NCI-H2227 (cell line): ENCODE measurements around the gene CLDN22.

Source experiments
- DNase-seq: peaks from one replicate; lab custom pipeline; 2025; ENCODE audit not compliant: unreplicated experiment; lab: John Stamatoyannopoulos, UW

CLDN22 gene

DNA sequence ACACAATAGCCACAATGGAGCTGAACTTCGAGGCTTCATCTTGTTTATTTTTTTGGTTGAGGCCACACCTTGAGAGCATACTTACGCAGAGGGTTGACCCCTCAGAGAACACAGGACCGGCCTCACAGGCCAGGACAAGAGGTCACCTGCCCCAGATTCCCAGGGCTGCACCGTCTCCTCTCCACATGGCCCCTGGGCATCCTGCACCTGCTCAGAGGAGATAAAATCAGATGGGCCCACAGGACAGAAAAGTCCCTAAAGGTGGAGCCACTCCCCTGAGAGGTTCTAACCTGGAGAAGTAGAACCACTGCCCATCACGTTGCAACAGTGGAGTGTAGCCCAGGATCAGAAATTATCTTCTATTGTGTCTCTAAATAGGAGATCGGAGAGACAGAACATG is 3.2 kb upstream of the CLDN22 start:
- no peak for DNase-seq

DNA sequence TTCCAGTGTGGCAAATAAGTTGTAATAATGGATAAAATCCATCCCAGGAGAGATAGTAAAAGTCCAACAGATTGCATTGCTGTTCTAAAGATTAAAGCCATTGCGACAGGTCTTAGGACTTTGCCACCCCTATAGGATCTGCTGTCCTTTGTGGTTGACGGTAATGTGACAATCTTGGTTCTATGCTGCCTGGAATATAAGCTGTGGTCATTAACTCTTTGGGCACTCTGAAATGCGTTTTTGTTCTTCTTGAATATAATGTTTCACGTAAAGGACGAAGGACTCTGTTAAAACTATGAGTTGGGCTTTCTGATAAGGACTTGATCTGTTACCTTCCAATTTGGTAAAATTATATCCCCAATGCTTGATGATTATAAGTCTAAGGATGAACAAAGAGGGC is 2.2 kb upstream of the CLDN22 start, which contains the start of gene CLDN24:
Gene CLDN24 (minus strand): TSS at position 101 of the 400 bp plus-strand sequence. CDS start 0 bp downstream, at position 101.
- no peak for DNase-seq

DNA sequence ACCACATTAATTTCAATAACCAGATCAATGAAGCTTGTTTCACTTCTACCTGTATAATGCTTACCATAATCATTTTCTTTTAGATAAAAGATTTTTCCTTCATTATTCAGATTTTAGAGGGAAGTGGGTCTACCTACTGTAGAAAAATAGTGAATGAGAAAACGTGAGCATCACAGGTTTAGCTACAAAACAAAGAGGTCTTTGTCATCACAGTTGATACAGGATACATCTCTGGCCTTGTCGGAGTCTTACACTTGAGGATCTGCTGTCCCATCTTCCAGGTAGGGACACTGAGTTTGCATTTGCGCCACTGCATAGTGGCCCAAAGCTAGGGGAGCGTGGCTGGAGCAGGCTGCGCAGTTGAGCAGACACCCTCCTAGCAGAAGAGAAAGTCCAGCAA is 1.4 kb upstream of the CLDN22 start:
- DNase-seq: no peak

DNA sequence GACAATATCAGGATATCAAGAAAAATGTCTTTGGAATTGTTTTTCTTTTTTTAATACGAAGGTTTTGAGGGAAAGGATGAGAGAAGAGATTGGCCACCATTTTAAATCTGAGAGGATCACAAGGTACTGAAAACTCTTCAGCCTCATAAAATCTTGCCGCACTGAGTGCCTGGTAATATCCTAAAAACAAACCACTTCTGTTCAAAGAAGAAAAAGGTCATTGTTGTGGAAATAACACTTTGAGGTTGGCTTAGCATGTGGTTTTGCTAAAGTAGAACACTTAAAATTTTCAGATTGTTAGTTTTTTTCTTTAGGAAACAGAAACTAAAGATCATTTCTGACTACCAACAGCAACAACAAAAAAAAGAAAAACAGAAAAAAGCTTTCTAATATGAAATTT is 1.0 kb upstream of the CLDN22 start:
- no peak for DNase-seq

DNA sequence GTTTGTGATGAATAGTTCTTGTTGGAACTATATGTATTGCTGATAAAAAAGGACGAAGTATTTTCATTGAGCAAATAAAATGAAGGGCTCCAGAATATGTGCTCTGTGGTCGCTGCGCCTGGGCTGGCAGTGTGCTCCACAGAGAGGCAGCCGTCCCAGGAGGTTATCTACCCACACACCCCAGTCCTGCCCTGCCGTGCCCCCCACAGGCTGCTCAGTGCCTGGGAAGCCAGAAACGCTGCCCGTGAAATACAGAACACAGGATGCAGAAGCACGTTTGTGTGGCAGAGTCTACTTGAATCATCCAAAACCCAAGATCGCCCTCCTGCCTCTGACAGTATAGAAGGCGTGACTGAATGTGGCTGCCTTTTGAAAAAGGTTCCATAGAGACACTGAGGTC is 1.4 kb downstream of the CLDN22 start:
- DNase-seq: no peak

DNA sequence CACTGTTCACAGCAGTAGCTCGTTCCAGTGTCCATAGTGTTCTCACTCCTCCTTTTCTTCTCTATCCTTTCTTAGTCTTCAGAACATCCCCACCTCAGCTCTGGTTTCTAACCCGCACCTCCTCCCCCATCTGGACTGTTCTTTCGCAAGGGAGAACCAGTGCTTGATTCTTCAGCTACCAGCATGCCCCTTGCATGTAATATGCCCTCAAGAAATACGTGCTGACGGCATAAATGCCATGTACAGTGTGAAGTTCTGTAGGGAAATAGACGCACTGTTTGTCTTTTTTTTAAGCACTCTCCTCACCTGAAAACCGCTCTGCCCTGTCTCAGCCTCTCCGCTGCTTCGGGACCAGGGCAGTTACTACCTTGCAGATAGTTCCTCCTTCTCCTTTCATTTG is 5.3 kb downstream of the CLDN22 start:
- no peak for DNase-seq

DNA sequence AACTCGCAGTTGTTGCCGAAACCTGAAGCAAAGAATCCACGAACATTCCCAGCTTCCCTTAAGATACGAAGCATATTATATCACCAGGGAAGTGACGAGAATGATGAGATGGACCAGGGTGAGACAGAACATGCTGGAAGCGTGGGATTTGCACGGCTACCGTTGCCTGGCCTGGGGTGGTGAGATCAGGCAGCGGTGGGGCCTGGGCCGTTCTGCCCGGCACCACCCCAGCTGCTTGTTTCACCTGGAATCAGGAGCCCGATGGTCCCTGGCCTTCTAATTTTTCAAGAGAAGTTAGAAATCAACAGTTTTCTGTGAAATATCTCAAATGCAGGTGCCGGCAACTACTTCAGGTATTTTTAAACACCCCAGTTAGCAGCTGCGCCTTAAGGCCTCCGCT is 5.7 kb downstream of the CLDN22 start:
- DNase-seq: no peak

DNA sequence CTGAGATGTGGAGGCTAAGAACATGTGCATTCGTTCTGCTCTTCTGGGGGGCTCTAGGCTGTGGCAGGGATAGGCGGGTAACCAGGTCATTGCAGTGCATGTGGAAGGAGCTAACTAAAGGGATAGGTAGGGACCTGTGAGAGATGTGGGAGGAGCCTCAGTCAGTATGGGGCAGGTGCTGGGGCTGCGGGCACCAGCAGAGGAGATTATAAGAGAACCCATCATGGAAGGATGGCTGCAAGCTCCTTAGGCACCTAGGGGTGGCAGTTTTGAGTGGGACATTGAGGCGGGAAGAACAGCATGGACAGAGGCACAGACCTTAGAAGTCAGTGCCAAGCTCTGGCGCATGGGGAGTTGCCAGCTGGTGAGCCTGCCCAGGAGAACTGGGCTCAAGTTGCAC is 7.2 kb downstream of the CLDN22 start:
- no peak for DNase-seq

DNA sequence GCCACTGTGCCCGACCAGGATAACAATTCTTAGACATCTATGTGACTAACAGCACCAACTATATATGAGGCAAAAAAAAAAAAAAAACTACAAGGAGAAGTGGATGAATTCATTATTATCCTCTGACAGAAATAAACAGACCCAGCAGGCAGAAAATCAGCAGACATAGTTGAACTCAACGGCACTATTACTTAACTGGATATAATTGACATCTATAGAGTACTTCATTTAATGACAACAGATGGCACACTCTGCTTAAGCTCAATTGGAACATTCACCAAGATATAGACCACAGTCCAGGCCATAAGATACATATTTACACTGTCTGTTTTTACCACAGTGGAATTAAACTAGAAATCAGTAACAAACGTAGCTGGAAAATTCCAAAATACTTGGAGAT is 13.3 kb downstream of the CLDN22 start:
- DNase-seq: peak; percentile 50

DNA sequence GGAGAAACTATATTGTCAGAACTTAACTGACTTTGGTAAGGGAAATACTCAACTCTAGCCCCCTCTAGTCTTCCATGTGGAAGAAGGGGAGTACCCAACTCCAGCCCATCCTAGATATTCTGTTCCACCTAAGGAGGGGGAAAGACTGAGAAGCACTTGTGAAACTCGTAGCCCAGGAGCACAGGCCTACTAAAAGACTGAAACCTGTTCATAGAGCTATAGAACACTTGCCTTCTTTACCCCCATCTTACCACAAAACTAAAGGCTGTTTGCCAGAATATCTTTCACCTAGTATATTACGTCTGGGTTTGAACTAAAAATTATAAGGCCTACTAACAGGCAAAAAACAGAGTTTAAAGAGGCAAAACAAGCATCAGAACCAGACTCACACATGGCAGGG is 15.5 kb downstream of the CLDN22 start:
- DNase-seq: no peak

DNA sequence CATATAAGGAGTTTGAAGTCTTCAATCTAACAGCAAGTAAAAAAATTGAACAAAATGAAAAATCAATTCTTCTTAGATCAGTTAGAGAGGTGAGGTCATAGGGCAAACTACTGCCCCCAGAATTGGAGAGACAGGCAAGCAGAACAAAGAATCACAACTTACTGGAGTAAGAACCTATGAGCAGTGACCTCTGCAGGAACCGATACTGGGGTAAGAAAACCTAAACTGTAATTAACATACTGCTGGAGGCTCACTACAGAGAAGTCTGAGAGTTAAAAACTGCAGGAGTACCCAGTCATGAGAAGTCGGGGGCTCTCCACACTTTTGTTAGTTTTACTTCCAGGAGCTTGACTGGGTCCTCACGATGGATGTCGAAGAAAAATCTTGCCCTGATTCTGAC is 16.0 kb downstream of the CLDN22 start:
- no peak for DNase-seq

DNA sequence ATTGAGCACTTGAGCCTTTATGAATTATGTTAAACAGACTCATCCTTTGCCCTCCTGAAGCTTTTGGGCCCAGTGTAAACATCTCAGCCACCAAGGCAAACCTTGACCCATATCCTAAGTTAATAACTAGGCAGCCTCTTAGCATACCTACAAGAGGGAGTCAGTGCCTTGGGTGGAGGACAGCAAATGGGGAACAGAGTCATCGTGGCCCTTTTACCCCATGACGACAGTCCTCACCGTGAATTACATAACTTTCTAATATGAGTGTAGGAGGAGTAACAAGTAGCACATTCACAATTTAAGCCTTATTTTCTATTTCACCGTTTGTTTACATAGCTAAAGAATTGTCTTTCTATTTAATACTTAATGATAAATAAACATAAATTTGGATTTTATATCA is 16.8 kb downstream of the CLDN22 start:
- no peak for DNase-seq

DNA sequence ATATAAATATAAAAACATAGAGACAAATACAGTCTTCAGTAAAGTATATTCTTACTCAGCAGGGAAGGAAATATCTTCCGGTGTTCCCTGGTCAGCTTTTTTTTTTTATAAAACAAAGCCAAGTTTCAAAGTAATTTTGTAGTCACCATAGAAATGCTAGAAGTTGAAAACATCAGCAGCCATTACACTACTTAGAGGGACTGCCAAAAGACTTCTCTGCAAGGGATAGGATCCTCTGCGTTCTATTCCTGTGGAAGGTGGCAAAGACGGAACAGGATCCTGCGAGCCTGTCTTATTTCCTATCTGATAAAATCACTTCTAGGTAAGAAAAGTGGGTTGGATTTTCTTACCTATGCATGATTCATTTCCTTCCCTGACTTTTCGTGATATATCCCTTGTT is 19.4 kb downstream of the CLDN22 start:
- DNase-seq: no peak

DNA sequence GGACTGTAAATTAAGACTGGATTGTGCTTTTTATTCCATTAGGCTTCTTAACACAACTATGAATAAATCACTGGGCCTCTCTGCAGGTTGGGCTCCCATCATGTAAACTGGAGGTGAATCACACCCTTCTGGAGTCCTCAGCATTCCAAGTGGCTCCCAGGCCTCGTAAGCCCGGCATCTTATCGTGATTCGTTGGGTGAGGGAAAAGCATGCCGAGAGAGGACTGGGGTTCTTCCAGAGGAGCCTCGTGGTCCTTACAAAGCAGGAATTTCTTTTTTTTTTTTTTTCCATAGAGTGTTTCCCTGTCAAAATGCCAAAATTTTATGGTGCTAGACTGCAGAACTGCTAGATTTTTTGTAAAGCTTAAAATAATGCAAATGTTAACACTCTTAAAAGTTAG is 20.0 kb downstream of the CLDN22 start:
- DNase-seq: peak; percentile 0

DNA sequence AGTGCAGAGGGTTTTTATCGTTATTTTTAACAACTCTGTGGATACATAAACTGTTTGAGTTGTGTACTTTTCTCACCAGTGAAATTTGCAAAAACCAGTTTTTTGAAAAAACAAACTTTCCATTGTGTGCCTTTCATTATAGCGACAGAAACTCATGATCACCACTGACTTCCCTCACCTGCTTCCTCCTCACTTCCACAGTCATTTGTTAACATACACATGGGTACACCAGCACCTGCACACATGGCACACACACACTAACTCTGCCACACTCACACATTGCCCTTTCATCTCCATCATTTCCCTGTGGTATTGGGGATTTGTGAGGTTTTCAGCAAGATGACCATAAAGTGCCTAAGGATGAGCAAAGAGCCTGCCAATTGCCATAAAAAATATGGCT is 20.6 kb downstream of the CLDN22 start:
- no peak for DNase-seq

DNA sequence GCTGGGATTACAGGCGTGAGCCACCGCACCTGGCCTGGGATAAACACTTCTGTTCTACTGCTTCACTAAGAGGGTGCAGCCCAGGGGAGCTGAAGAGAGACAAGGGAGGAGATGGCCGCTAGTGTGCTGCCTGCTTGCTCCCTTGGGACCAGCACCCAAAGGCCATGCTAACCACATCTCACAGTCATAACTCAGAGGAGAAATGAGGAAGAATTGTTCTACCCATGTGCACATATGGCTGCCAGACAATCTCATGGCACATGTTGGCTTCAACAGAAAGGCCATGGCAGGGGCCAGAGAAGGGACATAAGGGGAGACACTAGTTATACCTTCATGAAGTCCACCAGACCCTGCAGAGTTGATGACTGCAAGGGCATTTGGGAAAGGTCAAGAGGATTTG is 22.4 kb downstream of the CLDN22 start:
- no peak for DNase-seq

DNA sequence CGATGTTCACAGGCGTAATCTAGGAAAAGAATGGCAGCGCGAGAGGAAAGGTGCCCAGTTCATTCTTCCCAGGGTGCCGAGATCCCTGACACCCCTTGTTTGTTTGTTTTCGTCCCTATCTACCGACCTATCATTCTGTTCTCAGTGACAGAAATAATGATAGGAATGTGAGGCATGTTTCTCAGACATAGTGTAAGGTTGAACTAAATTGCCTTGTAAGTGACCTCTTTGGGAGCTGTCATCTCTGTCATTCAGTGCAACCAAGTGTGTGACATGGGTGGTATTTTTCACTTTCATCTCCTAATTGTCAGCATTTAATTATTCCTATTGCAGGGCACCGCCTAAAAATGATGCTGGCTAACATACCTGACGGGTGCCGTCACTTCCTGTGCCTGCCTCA is 24.4 kb downstream of the CLDN22 start:
- no peak for DNase-seq

DNA sequence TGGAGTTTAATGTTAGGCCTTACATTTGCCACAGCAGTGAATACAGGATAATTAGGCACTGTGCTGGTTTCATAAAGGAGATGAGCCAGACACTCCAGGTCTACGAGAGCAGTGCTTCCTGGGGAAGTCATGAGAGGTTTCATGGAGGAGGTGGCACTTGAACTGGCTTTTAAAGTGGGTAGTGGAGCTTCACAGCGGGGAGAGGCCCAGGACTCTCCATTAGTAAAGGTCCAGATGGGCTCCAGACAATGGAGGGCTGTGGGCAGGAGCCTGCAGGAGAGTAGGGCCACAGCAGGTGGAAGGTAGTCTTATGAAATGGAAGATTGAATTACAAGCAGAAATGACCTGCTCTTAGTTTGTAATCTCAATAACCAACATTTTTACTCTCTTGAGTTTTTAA is 29.0 kb downstream of the CLDN22 start:
- peak; percentile 9 for DNase-seq

DNA sequence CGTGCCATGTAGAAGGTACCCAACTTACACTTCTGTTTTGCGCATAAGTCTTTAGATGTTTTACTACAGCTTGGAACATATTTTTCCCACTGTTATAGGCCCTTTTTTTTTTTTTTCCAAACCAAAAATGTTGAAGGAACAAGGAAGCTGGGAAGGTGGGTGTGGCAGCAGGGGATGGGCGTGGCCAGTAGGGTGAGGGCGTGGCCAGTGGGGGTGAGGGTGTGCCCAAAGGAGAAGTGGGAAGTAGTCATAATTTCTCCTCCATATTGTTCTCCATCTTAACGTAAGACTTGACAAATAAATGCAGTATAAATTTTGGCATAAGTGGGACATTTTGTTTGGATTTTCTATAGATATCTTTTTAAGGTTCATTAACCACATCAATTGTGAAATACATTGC is 30.4 kb downstream of the CLDN22 start:
- DNase-seq: peak; percentile 2

DNA sequence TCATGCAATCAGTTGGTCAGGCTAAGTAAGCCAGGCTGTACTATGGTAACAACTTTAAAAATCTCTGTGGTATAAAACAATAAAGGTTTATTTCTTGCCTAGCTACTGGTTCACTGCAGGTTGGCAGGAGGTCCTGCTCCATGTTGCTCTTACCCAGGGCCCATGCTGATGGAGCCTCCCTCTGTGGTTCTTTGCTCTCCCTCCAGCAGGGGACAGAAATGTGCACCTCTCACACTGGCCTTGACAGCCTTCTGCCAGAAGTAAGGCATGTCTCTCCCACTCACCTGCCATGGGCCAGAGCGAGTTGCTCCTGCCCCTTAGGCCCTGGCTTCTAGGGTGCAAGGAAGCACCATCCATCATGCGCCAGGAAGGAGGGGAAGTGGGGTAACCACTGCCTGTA is 31.1 kb downstream of the CLDN22 start:
- DNase-seq: no peak

DNA sequence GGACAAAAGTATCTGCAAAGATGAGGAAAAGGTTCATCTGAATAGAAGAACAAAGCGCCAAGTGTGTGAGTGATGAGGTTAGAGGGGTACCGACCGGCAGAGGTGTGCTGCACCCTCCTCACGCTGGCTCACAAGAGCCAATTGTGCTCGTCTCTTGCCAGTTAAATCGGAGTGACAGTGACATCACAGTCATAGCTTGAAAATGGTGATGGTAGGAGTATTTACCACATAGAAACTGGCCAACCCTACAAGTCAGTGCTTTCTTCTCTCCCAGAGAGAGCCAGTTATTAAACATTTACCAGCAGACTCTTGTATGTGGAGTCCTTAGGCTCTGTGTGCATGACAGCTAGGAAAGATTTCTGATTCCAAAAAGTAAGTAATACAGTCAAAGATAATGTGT is 32.4 kb downstream of the CLDN22 start:
- no peak for DNase-seq

DNA sequence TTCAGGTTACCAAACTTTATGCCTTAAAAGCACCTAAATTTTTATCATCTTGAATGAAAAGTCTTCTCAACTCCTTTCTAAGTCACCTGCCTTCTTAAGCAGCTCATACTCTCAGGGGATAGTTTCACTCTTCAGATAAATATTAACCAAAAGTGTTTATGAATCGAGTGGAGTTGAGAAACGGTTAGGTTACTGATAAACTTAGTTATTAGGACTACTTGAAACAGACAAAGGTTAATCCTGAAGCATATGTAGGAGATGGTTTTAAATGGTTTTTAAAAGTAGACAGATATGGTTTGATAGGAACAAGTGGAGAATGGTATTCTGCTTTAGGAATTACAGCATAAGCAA is 32.8 kb downstream of the CLDN22 start:
- DNase-seq: no peak

DNA sequence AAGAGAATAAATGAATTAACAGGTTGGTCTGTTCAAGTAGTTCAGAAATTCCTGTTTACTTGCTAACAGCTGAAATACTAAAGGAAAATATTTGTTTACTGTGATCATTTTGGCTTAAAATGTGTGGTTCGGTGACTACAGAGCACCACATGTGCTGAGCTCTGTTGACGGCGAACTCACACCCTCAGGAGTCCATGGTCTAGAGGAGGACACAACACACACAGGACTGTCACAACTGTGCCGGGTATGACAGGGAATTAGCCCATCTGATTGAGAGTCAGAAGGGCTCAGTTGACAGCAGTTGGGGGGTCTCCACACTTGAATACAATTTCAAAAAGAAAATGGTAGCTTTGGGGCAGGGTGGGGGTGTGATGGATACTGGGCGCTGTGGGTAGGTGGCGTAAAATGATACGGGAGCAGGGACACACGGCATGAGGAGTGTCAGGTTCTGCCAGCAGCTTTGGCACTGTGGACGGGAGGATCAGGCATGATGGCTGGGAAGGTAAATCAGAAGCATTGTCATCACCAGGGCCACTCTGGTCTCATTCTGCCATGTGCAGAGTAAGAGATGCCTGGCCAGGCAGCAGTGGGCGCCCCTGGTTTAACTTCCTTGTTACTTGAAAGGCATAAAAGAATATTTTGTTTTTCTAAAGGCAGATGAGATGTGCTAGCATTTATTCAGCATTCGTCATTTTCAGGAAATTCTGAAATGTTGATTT is 33.3 kb downstream of the CLDN22 start:
- DNase-seq: no peak

DNA sequence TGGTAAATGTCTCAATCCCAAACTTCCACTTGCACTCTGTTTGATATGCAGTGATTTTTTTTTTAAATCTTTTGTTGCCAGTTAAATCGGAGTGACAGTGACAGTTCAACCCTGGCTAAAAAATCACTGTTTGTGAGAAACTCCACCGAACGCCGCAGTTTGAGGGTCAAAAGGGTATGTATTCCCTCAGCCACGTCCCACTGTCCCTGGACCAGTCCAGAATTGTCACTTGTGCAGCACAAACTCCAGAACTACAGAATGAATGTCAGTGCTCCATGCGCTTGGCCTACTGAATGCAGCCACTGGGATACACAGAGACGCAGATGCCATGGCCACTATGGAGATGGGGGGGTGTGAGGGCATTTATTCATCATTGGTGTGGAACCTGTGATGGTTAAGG is 34.2 kb downstream of the CLDN22 start:
- no peak for DNase-seq
